DOHH2 (cell line): ENCODE data around the gene DPP4.

Experiments used
- CTCF ChIP-seq: fragments of 200-600 bp; sonication (generic); IDR thresholded peaks from one replicate; pipeline ENCODE4 v1.5.1; 2014; ENCODE audit warnings: antibody characterized with exemption, mild to moderate bottlenecking, low read depth, low read length; ENCODE audit not compliant: poor library complexity, severe bottlenecking
- EZH2phosphoT487 ChIP-seq: fragments of 200-600 bp; sonication (generic); IDR thresholded peaks from 2 replicates; pipeline ENCODE4 v1.6.1; 2017; ENCODE audit warnings: borderline replicate concordance, mild to moderate bottlenecking, antibody characterized with exemption, low read length, moderate library complexity, mixed read lengths

- no peak for TF ChIP-seq CTCF
- TF ChIP-seq EZH2phosphoT487 = no peak
These were observed 97.7 kb downstream of the DPP4 start for GRCh38 chr2:161976295-161976694.
